HEK293T (cell line): ENCODE results near the gene CPA4.

Experiments
- CTCF ChIA-PET: fragments of 350-600 bp; formaldehyde crosslinking; extraction: SDS; loops from one replicate; lab custom pipeline; 2021; ENCODE audit warnings: antibody characterized with exemption, inconsistent platforms; lab: Yijun Ruan, JAX
- POLR2A ChIA-PET: fragments of 350-600 bp; formaldehyde crosslinking; extraction: SDS; loops from one replicate; lab custom pipeline; 2020; ENCODE audit warnings: antibody characterized with exemption, inconsistent platforms; lab: Yijun Ruan, JAX
- DNase-seq: peaks from one replicate; pipeline ENCODE4 v3.0.0; 2012; ENCODE audit warnings: mixed read lengths; ENCODE audit errors: extremely low spot score
- ARNT ChIP-seq: fragments of 450-650 bp; IDR thresholded peaks from 2 replicates; pipeline ENCODE4 v1.6.1; 2017; ENCODE audit warnings: mild to moderate bottlenecking
- BHLHE40 ChIP-seq: fragments of 450-650 bp; IDR thresholded peaks from 2 replicates; pipeline ENCODE4 v1.6.1; 2016; ENCODE audit warnings: mild to moderate bottlenecking, moderate library complexity, borderline replicate concordance
- CTBP1 ChIP-seq: fragments of 450-650 bp; IDR thresholded peaks from 2 replicates; pipeline ENCODE4 v1.6.1; 2016; ENCODE audit warnings: borderline replicate concordance
- ELF4 ChIP-seq: fragments of 450-650 bp; IDR thresholded peaks from 2 replicates; pipeline ENCODE4 v1.6.1; 2017; ENCODE audit warnings: antibody characterized with exemption
- FOXA1 ChIP-seq: fragments of 450-650 bp; IDR thresholded peaks from 2 replicates; pipeline ENCODE4 v1.6.1; 2016; ENCODE audit warnings: mild to moderate bottlenecking
- FOXK2 ChIP-seq: fragments of 450-650 bp; IDR thresholded peaks from 2 replicates; pipeline ENCODE4 v1.6.1; 2016; ENCODE audit warnings: mild to moderate bottlenecking
- FOXM1 ChIP-seq: fragments of 450-650 bp; IDR thresholded peaks from 2 replicates; pipeline ENCODE4 v1.6.1; 2017; ENCODE audit warnings: mild to moderate bottlenecking, borderline replicate concordance
- HDGF ChIP-seq: fragments of 450-650 bp; IDR thresholded peaks from 2 replicates; pipeline ENCODE4 v1.6.1; 2017; ENCODE audit warnings: antibody characterized with exemption, borderline replicate concordance
- L3MBTL2 ChIP-seq: fragments of 450-650 bp; conservative IDR thresholded peaks from 2 replicates; pipeline ENCODE4 v1.6.1; 2016; ENCODE audit warnings: mild to moderate bottlenecking
- LEF1 ChIP-seq: fragments of 450-650 bp; IDR thresholded peaks from 2 replicates; pipeline ENCODE4 v1.6.1; 2017; ENCODE audit warnings: mild to moderate bottlenecking, borderline replicate concordance
- NFRKB ChIP-seq: fragments of 450-650 bp; IDR thresholded peaks from 2 replicates; pipeline ENCODE4 v1.6.1; 2016; ENCODE audit warnings: mild to moderate bottlenecking, moderate library complexity
- SP1 ChIP-seq: fragments of 450-650 bp; IDR thresholded peaks from 2 replicates; pipeline ENCODE4 v1.6.1; 2017
- SUZ12 ChIP-seq: fragments of 450-650 bp; IDR thresholded peaks from 2 replicates; pipeline ENCODE4 v1.6.1; 2016; ENCODE audit warnings: mild to moderate bottlenecking
- TARDBP ChIP-seq: fragments of 450-650 bp; IDR thresholded peaks from 2 replicates; pipeline ENCODE4 v1.6.1; 2016
- ZNF384 ChIP-seq: fragments of 450-650 bp; IDR thresholded peaks from 2 replicates; pipeline ENCODE4 v1.6.1; 2016
- TF ChIP-seq, protein P1 (sequence below): fragments of 450-650 bp; IDR thresholded peaks from 2 replicates; pipeline ENCODE4 v1.6.1; 2016

CPA4 gene

DNA sequence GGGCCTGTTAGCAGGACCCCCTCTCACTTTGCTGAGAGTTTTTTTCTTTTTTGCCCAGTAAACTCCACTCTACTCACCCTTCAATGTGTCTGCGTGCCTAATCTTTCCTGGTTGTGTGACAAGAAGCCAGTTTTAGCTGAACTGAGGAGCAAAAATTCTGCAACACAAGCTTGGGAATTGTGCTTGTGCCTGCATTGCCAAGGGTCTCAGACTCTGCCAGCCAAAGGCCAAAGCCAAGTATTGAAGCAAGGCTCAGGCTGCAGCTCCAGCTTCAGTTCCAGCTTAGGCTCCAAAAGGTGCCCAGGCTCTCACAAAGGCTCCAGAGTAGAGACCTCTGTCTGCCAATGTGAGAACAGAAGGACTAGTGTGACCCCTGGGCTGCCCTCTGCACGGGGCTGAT lies 30.5 kb upstream of the CPA4 start:
- no peak for DNase-seq
- POLR2A ChIA-PET = interaction anchor here (2.5 kb wide), 1 partner anchor 11 kb away, joined by 12 read pairs; no protein-coding TSS in a partner anchor
- TF ChIP-seq, protein P1, sequence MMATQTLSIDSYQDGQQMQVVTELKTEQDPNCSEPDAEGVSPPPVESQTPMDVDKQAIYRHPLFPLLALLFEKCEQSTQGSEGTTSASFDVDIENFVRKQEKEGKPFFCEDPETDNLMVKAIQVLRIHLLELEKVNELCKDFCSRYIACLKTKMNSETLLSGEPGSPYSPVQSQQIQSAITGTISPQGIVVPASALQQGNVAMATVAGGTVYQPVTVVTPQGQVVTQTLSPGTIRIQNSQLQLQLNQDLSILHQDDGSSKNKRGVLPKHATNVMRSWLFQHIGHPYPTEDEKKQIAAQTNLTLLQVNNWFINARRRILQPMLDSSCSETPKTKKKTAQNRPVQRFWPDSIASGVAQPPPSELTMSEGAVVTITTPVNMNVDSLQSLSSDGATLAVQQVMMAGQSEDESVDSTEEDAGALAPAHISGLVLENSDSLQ = no peak
- TF ChIP-seq NFRKB (no peak), BHLHE40 (no peak), TARDBP (no peak), SUZ12 (no peak)
- CTCF ChIA-PET = no interaction called here

DNA sequence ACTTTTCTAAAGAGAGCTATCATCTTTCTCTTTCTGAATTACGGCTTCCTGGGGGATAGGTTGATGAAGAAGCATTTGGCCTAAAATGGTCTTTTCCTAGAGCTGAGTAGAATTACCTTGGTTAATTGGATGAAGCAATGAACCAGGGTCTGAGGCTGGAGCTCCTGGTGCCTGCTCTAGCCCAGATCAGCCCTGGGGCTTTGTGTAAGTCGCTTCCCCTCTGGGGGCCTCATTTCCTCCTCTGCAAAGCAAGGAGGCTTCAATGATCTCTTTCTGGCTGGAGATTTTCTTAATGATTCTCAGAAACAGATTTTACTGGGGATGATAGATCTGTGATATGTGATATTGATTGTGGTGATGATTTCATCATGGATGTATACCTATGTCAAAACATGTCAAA lies 29.8 kb upstream of the CPA4 start:
- CTCF ChIA-PET = no interaction called here
- POLR2A ChIA-PET = interaction anchor here (2.5 kb wide), 1 partner anchor 10 kb away, joined by 12 read pairs; no protein-coding TSS in a partner anchor
- TF ChIP-seq BHLHE40 (no peak), ZNF384 (no peak), L3MBTL2 (no peak), CTBP1 (no peak), SUZ12 (no peak), HDGF (no peak), ARNT (no peak), FOXA1 (no peak)
- TF ChIP-seq, protein P1 = no peak
- DNase-seq = no peak

DNA sequence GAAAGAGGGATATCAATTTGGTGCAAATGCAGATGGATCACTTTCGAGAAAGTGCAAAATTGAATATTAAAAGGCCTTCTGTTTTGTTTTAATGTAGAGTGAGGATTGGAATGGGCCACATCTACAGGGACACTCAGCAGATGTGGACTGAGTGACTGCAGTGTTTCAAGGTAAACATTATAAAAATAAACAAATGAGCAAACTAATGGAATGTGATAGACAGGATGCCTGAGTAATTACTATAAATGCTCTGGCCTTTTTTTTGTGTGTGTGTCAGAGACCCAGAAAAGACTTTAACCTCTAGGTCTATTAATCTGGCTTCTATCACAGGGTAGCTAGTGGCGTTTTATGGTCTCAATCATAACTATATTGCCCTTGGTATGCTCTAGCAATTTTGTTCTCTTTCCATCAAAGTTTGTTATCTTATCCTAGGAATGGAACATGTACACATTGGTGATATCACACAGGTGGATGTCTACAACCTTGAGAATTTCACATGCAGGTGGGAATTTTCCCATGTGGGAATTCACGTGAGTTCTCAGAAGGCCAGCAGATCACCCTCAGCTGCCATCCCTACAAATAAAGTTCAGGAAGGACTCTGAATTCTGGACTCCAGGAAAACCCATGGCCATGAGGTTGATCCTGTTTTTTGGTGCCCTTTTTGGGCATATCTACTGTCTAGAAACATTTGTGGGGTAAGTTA lies 26.6 kb upstream of the CPA4 start, which contains the start of gene CPA2:
Gene CPA2, plus strand, starts transcription at position 606 of the 703 bp plus-strand sequence. Its CDS starts 19 bp downstream, at position 625.
- DNase-seq = no peak
- POLR2A ChIA-PET = no interaction called here
- CTCF ChIA-PET = no interaction called here
- TF ChIP-seq CTBP1 (no peak), SP1 (no peak), FOXM1 (no peak), TARDBP (no peak), LEF1 (no peak), ELF4 (no peak), SUZ12 (no peak), ARNT (no peak), FOXK2 (no peak), HDGF (no peak), ZNF384 (no peak), L3MBTL2 (no peak), NFRKB (no peak), FOXA1 (no peak), BHLHE40 (no peak)
- TF ChIP-seq, protein P1 = no peak

DNA sequence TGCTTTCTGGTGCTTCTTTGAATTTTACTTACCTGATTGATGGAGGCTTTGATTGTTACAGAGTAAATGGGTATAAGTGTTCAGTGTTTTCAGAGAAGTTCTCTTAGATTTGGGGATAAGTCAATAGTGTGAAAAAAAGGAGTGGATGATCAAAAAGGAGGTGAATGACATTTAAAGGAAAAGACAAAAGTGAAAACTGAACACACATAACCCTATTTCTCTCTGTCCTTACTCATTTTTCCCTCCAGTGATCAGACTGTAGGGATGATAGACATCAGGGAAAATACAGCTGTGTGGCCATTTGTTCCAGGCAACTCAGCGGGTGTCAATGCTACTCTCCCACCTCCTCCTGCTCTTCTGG lies 26.0 kb upstream of the CPA4 start:
- DNase-seq = no peak
- ChIA-PET CTCF (no interaction called here), POLR2A (no interaction called here)
- TF ChIP-seq NFRKB (no peak), LEF1 (no peak), FOXA1 (no peak), SUZ12 (no peak), ARNT (no peak), L3MBTL2 (no peak), CTBP1 (no peak), ZNF384 (no peak), ELF4 (no peak), SP1 (no peak), BHLHE40 (no peak), TARDBP (no peak), FOXK2 (no peak)
- TF ChIP-seq, protein P1 = no peak

DNA sequence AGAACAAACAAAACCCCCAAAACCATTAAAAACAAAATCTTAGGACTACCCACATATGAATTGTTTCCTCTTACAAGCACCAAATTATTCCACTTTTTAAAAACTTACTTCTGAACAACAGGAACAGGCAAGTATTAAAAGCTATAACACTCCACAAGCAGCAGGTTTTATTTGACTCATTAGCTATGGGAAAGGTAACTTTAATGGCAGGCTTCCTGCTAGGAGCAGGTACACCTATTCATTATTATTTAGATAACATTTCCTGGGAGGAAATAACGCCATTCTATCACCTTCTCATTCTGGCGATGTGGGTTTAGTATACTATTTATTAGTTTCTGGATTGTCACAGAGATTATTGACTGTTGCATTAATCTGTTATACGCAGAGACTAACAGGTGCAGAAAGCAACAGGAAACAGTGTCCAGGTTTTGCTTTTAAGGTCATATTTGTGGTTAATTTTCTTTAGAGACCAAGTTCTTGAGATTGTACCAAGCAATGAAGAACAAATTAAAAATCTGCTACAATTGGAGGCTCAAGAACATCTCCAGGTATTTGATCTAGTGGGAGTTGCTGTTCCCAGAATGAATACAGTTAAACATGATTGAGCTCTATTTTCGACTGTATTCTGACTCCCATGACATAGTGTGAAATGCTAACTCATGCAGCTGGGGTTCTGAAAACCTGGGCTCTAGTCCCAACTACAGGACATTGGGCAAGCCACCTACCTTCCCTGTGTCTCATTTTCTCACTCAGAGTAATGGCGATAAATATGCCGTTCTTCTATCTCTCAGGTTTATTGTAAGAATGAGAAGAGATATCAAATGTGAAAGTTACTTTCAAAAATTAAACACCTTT lies 24.3 kb upstream of the CPA4 start:
- CTCF ChIA-PET = interaction anchor here (0.6 kb wide), 1 partner anchor 10 kb away, joined by 3 read pairs; no protein-coding TSS in a partner anchor
- TF ChIP-seq FOXK2 = no peak
- DNase-seq = no peak
- POLR2A ChIA-PET = no interaction called here
